HG03354 (cell line): ENCODE measurements around the gene INO80C.

Source experiments
- ATAC-seq: cut with Tn5 transposase; IDR thresholded peaks from one replicate; pipeline ENCODE4 v1.9.1; 2021; ENCODE audit warnings: mild to moderate bottlenecking; ENCODE audit not compliant: unreplicated experiment, poor library complexity, severe bottlenecking

Gene INO80C

DNA sequence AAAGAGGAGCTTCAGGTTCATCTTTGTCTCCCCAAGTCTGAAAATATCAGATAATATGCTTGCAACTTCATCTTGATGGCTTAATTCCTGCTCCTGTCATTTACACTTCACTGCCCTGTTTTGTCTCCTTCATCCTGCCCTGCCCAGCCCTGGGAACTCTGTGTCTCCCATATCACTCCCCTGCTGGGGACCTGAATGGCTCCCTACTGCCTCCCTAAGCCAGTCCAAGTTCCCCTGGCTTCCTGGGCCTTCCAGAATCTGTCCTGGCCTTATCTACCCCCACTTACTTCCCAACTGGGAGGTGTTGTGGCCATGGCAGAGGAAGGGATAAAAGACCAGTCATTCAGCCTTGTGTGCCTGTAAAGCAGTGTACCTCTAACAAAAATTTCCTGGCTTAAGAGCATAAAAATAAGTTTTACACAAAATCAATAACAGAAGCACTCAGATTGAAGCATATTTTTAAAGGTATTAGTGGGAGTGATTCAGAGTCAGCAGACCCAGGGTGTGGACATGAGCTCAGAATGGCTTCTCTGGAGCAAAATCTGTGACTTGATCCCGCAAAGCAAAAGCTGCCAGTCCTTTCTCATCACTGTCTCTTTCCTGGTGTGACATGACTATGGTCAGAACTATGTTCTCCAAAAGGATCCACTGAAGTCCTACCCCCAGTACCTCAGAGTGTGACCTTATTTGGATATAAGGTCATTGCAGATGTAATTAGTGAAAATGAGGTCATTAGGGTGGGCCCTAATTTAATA is 59.1 kb downstream of the INO80C start:
- no peak for ATAC-seq

DNA sequence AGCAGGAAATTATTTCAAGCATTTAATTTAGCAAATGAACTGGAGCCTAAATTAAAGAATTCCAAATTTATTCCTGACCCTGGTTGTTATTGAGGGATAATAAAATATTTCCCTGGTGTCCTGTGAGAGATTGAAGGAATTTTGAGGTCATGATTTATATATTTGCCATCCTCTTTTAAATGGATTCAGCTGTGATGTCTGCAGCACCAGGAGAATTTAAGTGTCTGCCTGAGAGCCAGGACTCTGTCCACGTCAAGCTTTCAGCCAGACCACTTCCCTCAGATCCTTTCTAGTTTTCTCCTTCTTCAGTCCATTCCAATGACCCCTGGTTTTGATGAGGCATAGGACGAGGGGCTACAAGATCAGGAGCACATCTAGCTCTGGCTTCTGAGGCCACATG is 59.9 kb downstream of the INO80C start:
- no peak for ATAC-seq

DNA sequence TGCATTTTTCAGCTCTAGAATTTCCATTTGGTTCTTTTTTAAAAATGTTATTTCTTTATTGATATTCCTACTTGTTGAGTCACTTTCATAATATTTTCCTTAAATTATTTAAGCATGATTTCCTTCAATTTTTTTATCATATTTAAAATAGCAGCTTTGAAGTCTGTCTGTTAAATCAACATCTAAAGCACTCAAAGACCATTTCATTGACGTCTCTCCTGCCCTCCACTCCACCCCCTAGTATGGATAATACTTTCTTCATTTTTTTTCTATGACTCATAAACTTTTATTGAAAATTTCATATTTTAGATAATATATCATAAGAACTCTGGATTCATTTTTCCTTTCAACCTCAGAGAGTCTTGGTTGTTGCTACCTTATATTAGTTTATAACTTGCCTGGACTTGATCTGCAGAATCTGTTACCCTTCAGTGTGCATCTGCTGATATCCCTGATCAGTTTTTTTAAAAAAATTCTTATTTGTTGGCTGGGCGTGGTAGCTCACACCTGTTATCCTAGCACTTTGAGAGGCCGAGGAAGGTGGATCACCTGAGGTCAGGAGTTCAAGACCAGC is 61.6 kb downstream of the INO80C start:
- no peak for ATAC-seq

DNA sequence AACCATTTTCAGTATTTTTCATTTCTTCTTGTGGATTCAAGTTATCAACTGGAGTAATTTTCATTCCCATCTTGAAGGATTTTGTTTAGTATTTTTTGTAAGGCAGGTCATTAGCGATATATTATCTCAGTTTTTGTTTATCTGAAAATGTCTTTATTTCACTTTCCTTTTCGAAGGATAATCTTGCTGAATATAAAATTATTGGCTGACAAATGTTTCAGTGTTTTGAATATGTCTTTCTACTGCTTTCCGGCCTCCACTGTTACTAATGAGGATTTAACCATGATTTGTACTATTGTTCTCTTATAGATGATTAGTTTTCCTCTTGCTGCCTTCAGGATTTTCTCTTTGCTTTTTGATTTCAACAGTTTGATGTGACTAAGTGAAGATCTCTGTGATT is 62.4 kb downstream of the INO80C start:
- no peak for ATAC-seq

DNA sequence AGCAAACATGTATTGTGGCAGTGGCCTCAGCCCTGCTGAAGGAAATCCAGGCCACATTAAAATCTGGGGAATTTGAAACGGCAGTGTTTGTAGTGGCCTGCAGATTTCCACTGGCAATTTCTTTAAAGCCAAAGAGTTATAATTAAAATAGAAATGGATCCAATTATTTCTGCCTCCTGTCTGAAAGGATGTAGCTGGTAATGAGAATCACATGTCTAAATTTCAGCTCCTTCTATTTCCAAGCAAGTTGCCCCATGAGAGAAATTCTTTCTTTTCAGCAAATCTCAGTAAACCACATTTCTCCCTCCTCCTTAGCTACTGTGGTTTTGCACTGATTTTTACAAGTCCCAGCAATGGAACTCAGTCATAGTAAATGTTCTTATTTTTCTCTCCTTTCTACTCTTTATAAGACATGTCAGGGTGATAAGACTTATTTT is 65.2 kb downstream of the INO80C start:
- no peak for ATAC-seq

DNA sequence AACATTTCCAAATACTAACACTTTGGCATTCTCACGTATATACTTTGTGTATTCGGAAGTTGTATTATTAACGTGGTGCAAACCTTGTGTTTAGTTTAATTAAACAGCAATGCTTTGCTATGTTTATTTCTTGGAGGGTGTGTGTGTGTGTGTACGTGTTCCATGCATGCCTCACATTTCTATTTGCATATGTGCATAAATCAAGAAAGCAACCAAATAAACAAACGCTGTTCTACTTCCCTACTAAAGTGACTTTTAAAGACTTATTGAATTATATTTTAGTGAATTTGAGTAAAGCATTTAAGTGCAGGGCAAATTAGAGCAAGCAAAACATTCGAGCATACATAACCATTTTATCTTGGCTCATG is 66.4 kb downstream of the INO80C start:
- no peak for ATAC-seq

DNA sequence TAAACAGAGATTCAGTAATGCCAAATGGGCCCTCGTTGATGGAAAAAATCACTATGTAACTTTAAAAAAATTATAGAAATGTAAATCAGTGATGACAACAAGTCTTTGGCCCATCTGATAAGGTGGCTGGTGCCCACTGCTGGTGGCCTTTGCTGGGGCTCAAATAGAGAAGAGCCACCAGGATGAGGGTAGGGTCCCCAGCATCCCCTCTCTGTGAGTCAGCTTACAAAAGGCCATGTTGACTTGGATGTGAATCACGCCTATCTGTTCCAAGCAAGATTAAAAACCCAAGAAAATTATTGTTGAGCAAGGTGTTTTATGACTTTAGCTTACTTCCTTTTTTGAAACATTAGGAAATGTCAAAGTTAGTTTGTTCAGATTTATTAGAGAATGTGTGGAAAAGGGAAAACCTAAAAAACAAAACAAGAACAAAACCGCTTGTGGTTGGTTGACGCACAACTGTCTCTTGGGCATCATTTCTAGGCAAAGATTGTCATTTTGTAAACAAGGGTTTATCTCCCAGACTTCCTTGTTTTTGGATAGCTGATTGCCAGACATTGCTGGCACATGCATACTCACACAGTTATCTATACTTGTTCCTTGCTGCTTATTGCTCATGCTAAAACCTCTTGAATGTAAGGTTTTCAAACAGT is 66.9 kb downstream of the INO80C start:
- no peak for ATAC-seq

DNA sequence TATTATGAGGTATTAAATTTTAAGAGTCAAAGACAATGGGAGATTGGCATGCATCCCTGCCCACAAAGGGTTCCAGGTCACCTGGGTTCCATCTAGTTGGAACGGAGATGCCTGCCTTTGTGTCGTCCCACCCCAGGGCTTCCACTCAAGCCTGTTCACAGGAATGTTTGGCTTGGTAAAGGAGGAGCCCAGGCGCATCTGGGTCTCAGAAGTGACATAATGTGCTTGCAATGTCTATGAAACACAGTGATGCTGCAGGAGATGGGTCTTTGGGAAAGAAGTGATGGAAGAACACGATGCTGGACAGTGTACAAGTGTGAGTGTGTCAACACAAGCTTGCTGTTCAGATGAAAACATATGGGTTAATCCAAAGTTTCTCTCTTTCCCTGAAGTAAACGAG is 71.0 kb downstream of the INO80C start:
- ATAC-seq: no peak

DNA sequence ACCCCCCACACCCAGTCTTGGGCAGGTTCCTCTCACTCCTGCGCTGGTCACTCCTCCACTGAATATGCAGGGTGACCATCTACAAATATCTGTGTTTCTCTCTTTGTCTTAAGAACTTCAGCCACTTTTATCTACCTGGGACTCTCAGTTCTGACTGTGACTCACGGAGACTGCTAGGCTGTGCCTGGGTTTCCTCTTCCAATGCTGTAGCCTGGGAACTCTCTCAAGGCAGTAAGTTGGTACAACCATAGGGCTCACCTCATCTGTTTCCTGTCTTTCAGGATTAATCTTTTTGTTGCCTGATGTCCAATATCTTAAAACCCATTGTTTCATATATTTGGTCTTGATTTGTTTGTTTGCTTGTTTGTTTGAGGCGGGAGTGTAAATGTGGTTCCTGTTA is 73.4 kb downstream of the INO80C start:
- ATAC-seq: no peak

DNA sequence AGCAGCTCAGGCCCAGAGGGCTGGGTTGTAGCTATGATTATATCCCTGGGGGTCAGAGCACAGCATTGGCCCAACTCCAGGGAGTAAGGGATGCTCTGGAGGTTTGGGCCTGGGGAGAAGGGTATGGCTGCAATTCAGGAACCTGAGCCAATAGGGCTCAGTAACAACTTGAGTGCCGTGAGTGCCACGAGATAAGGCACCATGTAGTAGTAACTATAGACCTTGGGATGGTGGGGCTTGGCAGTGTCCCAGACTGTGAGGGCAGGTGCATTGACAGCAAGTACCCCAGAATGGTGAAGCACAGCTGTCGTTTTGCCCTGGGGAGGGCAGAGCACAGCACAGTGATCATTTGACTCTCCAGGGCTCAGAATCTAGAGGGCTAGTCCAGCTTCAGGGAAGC is 75.5 kb downstream of the INO80C start:
- ATAC-seq: no peak

DNA sequence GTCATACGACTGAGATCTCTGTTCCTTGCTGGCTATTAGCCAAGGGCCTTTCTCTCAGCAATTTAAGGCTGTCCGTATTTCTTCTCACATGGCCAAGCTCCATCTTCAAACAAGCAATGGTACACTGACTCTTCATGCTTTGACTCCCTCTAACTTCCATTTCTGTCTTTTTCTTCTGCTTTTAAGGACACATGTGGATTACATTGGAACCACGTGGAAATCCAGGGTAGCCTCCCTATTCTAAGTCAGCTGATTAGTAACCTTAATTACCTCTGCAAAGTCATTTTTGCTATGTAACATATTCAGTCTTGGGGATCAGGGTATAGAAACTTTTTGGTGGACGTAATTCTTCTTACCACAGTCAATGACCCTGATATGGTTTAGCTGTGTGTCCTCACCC is 79.2 kb downstream of the INO80C start:
- no peak for ATAC-seq
